Renal cortical epithelial cell (primary cell): Measurements from ENCODE around the gene SPOCD1. TPM values are rescaled to one million over a fixed set of nuclear protein-coding genes. Genes with fewer than 3 reads are reported as not detected.
A peak's percentile ranks its signal among the peaks of the same experiment; 100 is the strongest.

Experiments used
- DNase-seq: peaks from one replicate; pipeline ENCODE4 v3.0.0-alpha.2; 2011; ENCODE audit warnings: low read depth
- total RNA-seq: library from RNA; depleted of rRNA; stranded (reverse); fragments of >200 nt; gene quantifications from 2 replicates; pipeline ENCODE4 v1.2.3, GENCODE V29; 2014

SPOCD1 gene
- total RNA-seq, 1 donor from 2014 or later: 5.0 TPM

GRCh38 chr1:31800674-31800967 lies 15.2 kb downstream of the SPOCD1 start:
- no peak for DNase-seq

DNA sequence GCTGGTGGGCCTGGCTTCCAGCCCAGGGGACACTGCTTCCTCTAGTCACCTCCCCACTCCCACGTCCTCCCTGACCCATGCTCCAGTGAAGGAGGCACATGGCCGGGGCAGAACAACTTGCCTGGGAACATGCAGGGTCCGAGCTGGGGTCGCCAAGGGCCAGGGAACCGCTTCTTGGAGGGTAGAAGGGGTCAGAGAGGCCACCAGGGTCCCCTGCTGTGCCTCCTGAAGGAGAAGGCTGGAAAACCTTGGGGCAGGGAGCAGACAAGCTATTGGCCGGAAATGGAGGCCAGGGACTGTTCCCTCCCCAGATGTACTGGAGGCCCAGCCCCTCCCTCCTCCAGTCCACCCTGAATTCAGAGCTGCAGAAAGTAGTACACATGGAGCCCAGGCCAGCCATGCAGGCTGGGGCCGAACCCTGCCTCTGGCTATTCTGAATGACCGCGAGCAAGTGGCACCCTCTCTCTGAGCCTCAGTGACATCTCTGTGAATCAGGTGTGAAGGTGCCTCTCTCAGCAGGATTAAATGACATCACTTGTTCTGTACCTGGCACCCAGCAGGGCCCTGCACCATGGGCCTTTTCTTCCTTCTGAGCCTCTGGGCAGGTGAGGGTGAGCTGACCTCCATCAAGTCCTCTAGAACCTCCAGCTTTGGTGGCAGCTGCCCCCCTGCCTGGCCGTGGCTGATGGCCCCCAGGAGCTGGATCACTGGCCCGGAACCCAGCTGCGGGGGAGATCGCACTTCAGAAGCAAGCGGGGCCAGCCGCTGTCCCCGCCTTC lies 15.7 kb downstream of the SPOCD1 start:
- DNase-seq: no peak

- DNase-seq: no peak
Measured at GRCh38 chr1:31799196-31799894, 16.5 kb downstream of the SPOCD1 start.

DNA sequence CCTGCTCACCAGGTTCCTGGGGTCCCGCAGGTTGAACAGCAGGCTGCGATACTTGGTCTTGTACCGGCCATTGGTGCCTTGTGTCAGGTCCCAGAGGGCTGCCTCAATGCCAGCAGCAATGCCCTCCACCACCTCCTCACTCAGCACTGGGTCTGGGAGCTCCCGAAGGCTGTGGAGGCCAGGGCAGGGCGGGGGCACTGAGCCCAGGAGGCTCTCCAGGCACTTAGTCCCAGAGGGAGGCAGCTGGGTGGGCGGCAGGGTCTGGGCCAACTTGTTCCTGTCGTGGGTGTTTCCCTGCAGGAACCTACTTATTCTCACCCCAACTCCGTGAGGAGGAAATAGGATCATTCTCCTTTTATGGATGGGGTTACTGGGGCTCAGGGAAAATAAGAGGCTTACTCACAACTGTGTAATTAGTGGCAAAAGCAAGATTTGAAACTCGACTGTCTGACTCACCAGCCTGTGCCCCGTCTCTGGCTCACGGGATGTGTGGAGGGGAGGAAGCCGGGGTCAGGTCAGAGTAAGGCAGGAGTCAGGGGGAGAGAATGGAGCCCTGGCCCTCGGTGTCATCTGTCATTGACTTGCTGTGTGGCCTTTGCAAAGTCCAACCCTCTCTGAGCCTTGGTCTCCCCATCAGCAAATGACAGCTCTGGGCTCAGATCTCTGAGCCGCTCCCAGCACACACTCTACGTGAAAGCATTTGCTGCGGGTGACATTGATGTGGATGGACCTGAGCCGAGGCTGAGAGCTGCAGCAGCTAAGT lies 17.2 kb downstream of the SPOCD1 start:
- DNase-seq: peak; percentile 96

DNA sequence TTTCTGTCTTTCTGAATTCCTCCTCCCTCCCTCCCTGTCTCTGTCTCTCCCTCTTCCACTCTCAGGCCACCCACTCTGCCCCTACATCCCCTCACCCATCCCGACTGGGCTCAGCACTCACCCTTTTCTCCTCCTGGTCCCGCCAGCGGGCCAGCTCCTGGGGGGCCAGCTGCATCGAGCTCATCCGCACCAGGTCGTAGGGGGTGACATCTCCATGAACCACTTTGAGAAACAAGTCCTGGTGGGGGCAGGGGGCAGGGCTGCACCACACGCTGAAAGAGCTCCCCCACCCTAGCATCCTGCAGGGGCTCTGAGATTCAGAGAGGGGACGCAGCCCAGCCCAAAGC lies 17.8 kb downstream of the SPOCD1 start:
- no peak for DNase-seq

- no peak for DNase-seq
Measured at GRCh38 chr1:31797216-31797615, 18.6 kb downstream of the SPOCD1 start.

GRCh38 chr1:31796707-31797106 lies 19.1 kb downstream of the SPOCD1 start:
- DNase-seq: no peak

GRCh38 chr1:31795801-31796621 lies 19.8 kb downstream of the SPOCD1 start:
- DNase-seq: peak; percentile 42

DNA sequence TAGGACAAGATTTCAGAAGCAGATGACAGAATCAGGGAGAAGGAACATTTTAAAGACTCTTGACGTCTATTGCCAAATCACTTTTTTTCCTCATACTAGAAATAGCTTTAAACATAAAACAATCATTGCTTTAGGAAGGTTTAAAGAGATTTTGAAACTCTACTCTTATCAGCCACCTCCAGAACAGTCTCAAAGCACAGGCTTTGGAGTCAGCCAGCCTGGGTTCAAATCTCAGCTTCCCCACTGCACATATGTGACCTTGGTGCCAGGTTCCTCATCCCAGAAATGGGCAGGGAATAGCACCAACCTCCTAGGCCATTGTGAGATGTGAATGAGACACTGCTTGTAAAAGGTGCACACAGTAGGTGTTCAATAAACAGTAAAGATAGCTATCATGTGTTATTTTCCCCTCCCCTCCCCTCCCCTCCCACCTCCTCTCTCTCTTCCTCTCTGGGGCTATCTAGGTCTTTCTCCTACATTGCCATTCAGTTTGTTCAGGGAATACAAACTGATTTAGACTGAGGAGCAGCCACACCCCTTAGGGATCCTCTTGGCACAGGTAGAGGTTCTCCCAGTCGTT lies 20.6 kb downstream of the SPOCD1 start:
- DNase-seq: no peak

DNA sequence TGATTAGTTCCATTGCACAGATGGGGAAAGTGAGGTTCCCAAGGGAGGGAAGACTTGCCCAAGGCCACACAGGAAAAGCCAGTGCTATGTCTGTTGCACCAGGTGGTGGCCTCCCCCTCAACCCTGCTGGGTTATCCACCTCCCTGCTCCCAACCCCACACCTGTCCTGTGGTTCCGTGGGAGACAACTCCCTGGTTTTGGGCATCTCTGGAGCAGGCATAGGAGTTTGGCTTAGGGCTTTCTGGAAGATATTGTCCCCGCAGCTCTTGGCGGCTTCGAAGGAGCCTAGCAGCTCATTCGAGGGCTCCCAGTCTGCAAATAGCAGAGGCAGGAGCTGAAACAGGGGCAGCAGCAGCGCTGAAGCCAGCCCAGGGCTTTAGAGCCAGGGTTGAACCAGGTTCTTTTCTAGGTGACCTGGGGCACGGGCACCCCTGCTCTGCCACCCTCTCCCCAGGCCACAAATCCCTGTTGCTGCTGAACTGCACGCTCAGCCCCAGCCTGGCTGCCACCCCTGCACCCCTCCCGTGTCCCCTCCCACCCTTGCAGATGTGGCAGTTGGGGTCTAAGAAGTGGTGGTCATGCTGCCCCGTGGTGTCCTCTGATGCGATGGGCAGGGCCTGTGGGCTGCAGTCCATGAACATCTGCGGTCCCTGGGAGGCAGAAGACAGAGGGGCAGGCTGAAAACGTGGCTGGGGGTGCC lies 22.1 kb downstream of the SPOCD1 start:
- DNase-seq: no peak

DNA sequence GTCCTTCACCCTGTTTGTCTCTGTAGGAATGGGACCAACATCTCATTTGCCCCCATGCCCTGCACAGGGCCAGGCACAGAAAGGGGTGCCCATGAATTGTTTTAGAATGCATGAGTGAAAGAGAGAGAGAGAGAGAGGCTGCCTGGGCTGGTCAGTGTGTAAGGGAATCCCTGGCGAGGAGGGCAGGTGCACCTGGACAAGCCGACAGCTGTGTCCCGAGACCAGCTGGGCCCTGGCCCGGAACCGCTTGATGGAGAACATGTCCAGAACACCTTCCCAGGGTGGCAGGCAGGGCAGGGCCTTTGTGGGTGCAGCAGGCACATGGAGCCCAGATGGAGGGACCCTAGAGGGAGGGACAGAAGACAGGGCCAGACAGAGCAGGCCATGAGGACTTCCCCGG lies 22.7 kb downstream of the SPOCD1 start:
- DNase-seq: no peak

GRCh38 chr1:31792541-31792940 lies 23.3 kb downstream of the SPOCD1 start:
- no peak for DNase-seq

- no peak for DNase-seq
Measured at GRCh38 chr1:31792116-31792515, 23.7 kb downstream of the SPOCD1 start.

DNA sequence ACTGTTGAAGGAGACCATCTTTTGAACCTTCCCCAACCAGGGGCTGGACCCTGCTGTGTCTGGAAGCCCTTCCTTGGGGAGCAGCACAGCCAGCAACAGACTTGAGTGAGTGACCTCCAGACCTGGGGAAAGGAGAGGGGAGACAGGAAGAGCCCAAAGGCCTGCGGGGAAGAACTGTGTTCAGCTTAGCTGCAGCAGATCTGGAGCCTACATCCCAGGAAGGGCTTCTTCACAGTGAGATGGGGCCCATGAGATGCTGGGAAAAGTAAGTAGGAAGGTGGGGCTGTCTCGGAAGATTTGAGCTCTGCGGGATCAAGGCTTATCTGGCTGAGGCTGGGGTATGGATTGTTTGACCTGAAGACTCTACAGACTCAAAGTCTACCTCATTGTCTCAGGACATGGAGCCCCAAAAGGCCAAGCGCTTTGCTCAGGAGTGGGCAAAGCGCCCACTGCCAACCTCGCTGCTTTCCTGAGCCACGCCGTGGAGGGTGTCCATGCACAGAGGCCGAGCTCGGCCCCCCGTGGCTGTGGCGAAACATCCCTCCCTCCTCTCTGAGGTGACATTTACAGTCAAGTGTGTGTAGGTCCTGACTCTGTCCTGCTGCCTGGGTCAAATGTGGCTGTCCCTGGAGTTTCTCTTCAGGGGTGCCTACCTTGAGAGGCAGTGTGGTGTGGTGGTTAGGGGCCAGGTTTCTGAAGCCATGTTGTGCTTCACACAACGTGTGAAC lies 24.5 kb downstream of the SPOCD1 start:
- DNase-seq: no peak

DNA sequence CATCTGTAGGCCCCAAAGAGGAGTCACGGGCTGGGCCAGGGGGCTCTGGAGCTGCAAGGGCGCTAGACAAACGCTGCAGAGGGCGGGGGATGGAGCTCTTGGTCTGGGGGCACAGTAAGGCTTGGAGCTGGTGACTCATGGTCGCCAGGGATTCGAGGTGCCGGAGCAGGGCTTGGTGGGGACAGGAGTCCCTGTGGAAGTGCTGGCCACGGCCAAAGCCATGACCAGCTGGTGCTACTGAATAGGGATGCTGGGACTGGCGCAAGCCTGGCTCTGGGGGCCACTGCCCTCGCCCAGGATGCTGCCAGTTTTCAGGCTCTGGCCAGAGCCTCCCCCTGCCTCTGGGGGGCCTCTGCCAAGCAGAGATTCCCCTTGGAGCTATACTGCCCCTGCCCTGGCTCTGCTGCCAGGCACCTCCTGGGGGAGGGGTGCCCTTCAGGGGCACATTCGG lies 25.2 kb downstream of the SPOCD1 start:
- no peak for DNase-seq

DNA sequence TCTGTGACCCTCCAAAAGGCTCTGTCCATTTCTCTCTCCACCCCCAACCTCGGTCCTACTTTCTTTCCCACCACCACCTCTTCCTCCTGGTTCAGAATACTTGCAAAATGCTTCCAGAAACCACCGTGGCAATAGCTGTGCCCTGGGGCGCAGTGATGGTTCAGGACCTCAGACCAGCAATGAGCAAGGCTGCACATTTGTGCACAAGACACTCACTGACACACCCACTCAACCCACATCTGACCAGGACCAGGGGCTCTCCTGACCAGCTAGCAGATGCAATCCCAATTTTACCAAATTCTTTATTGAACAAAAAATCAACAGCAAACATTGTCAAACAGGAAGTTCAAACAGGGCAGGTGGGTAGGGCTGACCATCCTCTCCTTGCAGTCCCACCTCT lies 25.7 kb downstream of the SPOCD1 start:
- DNase-seq: no peak

DNA sequence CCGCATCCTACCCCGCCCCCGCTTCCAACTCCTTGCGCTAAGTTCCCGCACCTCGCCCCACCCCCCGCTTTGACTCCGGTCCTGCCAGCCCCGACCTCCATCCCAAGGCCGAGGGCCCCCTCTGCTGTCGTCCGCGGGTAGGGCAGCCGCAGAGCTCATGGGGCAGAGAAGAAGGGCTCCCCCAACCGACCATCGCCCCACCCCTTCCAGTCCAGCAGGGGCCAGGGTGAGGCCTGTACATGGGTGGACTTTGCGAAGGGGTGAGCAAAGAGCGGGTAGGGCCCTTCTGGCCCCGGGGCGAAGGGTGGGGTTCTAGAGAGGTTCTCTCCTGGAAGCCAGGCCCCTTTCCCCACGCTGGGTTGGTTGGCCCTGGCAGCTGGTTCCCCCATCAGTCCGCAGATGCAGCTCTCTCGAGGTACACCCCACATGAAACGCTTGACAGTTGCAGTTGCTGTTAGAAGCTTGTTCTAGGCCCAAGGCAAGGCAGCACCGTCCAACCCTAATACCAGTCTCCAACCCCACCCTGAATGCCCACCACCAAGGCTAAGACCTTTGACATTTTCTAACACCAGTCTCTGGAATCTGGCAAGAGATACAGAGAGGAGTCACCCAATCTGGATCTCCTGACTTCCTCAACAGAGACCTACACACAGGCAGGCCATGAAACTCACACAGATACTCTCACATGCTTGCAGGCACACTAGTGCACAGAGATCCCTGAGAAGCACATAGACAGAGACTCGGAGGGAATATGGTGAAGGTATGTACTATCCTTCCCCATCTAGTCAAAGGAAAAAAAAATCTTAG lies 26.4 kb downstream of the SPOCD1 start:
- DNase-seq: peak; percentile 60

DNA sequence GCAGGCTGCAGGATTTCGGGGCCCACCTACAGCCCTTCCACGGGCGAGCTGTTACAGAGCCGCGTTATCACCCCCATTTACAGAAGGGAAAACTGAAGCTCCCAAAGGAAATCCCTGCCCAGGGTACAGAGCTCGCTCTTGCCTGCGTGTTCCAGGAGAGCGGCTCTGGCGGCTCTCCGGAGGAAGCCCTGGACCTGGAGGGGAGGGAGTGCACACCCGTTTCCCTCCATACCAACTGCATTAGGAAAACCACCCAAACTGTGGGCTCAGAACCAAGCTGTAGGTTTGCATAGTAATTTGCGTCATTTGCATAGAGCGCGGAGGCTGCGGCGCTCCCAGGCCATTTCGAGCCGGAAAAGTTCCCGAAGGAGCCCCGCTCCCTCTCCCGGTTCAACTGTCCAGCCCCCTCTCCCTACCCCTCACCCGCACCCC lies 27.0 kb downstream of the SPOCD1 start:
- DNase-seq: peak; percentile 45

DNA sequence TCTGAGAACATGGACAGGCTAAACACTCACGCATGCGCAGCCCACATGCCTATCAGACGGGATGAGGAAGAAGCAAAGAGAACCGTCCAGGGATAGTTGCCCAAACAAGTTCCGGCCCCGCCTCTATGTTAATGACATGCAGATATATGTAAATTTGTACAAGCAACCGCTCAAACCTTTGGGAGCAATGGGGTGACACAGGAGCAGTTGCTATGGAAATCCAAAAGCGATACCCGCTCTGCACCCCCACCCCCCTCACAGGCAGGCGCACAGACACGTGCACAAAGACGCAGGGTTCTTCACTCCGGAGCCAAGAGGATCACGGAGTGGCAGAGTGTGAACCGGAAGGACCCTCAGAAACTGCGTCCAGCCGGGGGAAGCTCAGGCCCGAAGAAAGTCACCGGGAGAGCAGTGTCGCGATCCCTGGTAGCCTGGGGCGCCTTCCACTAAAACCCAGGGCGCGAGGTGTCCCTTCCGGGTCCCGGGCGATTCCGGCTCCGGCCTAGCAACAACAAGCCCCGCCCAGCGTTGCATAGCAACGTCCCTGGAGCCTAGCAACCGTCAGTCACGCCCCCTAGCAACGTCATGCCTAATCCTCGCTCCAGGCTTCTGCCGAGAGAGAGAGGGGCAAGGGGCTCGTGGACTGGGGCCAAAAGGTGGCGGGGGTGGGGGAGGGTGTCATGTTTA lies 27.5 kb downstream of the SPOCD1 start:
- peak; percentile 74 for DNase-seq
